ENCODE measurements around the gene ABCA12.

ABCA12 gene

GRCh38 chr2:215029936-215030335 is 108.5 kb downstream of the ABCA12 start:
- DNase-seq: no peak

GRCh38 chr2:215028231-215028630 is 110.2 kb downstream of the ABCA12 start:
- no peak for DNase-seq

- no peak for DNase-seq
Observed at GRCh38 chr2:215027779-215028178, 110.6 kb downstream of the ABCA12 start.

GRCh38 chr2:215022910-215023309 is 115.5 kb downstream of the ABCA12 start:
- no peak for DNase-seq

- DNase-seq: no peak
Observed at GRCh38 chr2:215022418-215022817, 116.0 kb downstream of the ABCA12 start.

- no peak for DNase-seq
Observed at GRCh38 chr2:215020283-215020682, 118.1 kb downstream of the ABCA12 start.

GRCh38 chr2:215019521-215020145 is 118.8 kb downstream of the ABCA12 start:
- DNase-seq: no peak

GRCh38 chr2:215019085-215019484 is 119.3 kb downstream of the ABCA12 start:
- no peak for DNase-seq

GRCh38 chr2:215015421-215015820 is 123.0 kb downstream of the ABCA12 start:
- DNase-seq: no peak

- DNase-seq: no peak
Observed at GRCh38 chr2:215010390-215010789, 128.0 kb downstream of the ABCA12 start.

- DNase-seq: no peak
Observed at GRCh38 chr2:215003001-215003400, 135.4 kb downstream of the ABCA12 start.

- DNase-seq: peak; percentile 19
Observed at GRCh38 chr2:215002500-215002899, 135.9 kb downstream of the ABCA12 start.

- DNase-seq: no peak
Observed at GRCh38 chr2:215000721-215001120, 137.7 kb downstream of the ABCA12 start.

GRCh38 chr2:214995926-214996670 is 142.3 kb downstream of the ABCA12 start:
- no peak for DNase-seq

GRCh38 chr2:214995409-214995808 is 143.0 kb downstream of the ABCA12 start:
- no peak for DNase-seq

- no peak for DNase-seq
Observed at GRCh38 chr2:214992911-214993310, 145.5 kb downstream of the ABCA12 start.

- DNase-seq: no peak
Observed at GRCh38 chr2:214989187-214989586, 149.2 kb downstream of the ABCA12 start.

GRCh38 chr2:214987261-214987660 is 151.2 kb downstream of the ABCA12 start:
- no peak for DNase-seq

GRCh38 chr2:214985619-214986018 is 152.8 kb downstream of the ABCA12 start:
- no peak for DNase-seq

GRCh38 chr2:214966420-214966819 is 172.0 kb downstream of the ABCA12 start:
- no peak for DNase-seq

- no peak for DNase-seq
Observed at GRCh38 chr2:214960677-214961076, 177.7 kb downstream of the ABCA12 start.

- DNase-seq: no peak
Observed at GRCh38 chr2:214946949-214947348, 191.5 kb downstream of the ABCA12 start.

GRCh38 chr2:214934006-214934405 is 204.4 kb downstream of the ABCA12 start:
- DNase-seq: no peak

- no peak for DNase-seq
Observed at GRCh38 chr2:214904634-214905033, 233.8 kb downstream of the ABCA12 start.

GRCh38 chr2:214904176-214904575 is 234.2 kb downstream of the ABCA12 start:
- DNase-seq: no peak
